Epithelial cell of proximal tubule (primary cell): ENCODE data around the gene CACNA1E. TPM values are rescaled to one million over a fixed set of nuclear protein-coding genes. Genes with fewer than 3 reads are reported as not detected.

Experiments used
- DNase-seq: peaks from one replicate; pipeline ENCODE4 v3.0.0-alpha.2; 2011; ENCODE audit warnings: low read depth
- H3K4me3 ChIP-seq: 2 replicates; pipeline ENCODE4 v1.5.1; 2011; ENCODE audit warnings: low read depth, mild to moderate bottlenecking, low read length
- CTCF ChIP-seq: conservative IDR thresholded peaks from 2 replicates; pipeline ENCODE4 v1.5.1; 2012; ENCODE audit warnings: low read depth, mild to moderate bottlenecking, low read length
- total RNA-seq: library from RNA; depleted of rRNA; stranded (reverse); fragments of >200 nt; gene quantifications from 2 replicates; pipeline ENCODE4 v1.2.3, GENCODE V29; 2015

Gene CACNA1E
- total RNA-seq, 1 donor from 2014 or later: 0.06 TPM

- no peak overlapping the region for H3K4me3 ChIP-seq
- TF ChIP-seq CTCF: no peak
- DNase-seq: no peak
These were observed 164.2 kb downstream of the CACNA1E start for GRCh38 chr1:181647314-181648035.

- DNase-seq: no peak
- TF ChIP-seq CTCF: no peak
- no peak overlapping the region for H3K4me3 ChIP-seq
These were observed 168.0 kb downstream of the CACNA1E start for GRCh38 chr1:181651276-181651675.

GRCh38 chr1:181655756-181656155 lies 172.4 kb downstream of the CACNA1E start:
- peak; percentile 68 for DNase-seq
- no peak for TF ChIP-seq CTCF
- no peak overlapping the region for H3K4me3 ChIP-seq

GRCh38 chr1:181656491-181656890 lies 173.2 kb downstream of the CACNA1E start:
- no peak overlapping the region for H3K4me3 ChIP-seq
- TF ChIP-seq CTCF: no peak
- no peak for DNase-seq

GRCh38 chr1:181658581-181658980 lies 175.3 kb downstream of the CACNA1E start:
- DNase-seq: no peak
- no peak for TF ChIP-seq CTCF
- no peak overlapping the region for H3K4me3 ChIP-seq

GRCh38 chr1:181659321-181659957 lies 176.1 kb downstream of the CACNA1E start:
- no peak for TF ChIP-seq CTCF
- no peak overlapping the region for H3K4me3 ChIP-seq
- no peak for DNase-seq

- DNase-seq: no peak
- no peak overlapping the region for H3K4me3 ChIP-seq
- TF ChIP-seq CTCF: peak; percentile 1
These were observed 177.3 kb downstream of the CACNA1E start for GRCh38 chr1:181660621-181661020.
